HepG2 (cell line): Measurements from ENCODE around the gene PRCD. TPM values are rescaled to one million over a fixed set of nuclear protein-coding genes. Genes with fewer than 3 reads are reported as not detected.
"Not testable (repeated sequence)": the region's sequence is repeated elsewhere in the genome, so short reads cannot be mapped to it uniquely, and the experiment has no call there.

ENCODE experiments used
- ATAC-seq: fragments of 200-7000 bp; cut with Tn5 transposase; 3 replicates; pipeline ENCODE4 v1.9.1; 2020; ENCODE audit warnings: mild to moderate bottlenecking, moderate library complexity
- BruUV-seq: library from RNA; stranded (reverse); fragments of 400-500 nt; replicated peaks from 2 replicates; lab custom pipeline; 2021; lab: Mats Ljungman, UMichigan
- CTCF ChIA-PET: fragments of 300-600 bp; formaldehyde crosslinking; extraction: SDS; loops from one replicate; lab custom pipeline; 2021; ENCODE audit warnings: low total read pairs, inconsistent platforms, low intra/inter-chr PET ratio; lab: Yijun Ruan, JAX
- POLR2A ChIA-PET: fragments of 350-600 bp; sonication (Branson Sonifier 250); formaldehyde crosslinking; loops from one replicate; lab custom pipeline; 2020; ENCODE audit warnings: antibody characterized with exemption, inconsistent platforms; lab: Yijun Ruan, JAX
- DNase-seq: peaks from one replicate; pipeline ENCODE4 v3.0.0-alpha.2; 2015; ENCODE audit warnings: low spot score
- FAIRE-seq: peaks from 3 replicates; lab custom pipeline; 2011; peaks lifted over from hg19 to GRCh38; lab: Jason Lieb, UNC
- H2AFZ ChIP-seq: one replicate; pipeline ENCODE4 v1.6.1; 2011; ENCODE audit warnings: low read length, inconsistent platforms
- H3K27ac ChIP-seq: fragments of 300-600 bp; 3 replicates; pipeline ENCODE4 v1.8.0; 2011; ENCODE audit warnings: mixed run types, mild to moderate bottlenecking, mixed read lengths, low read length, inconsistent platforms; ENCODE audit not compliant: insufficient read depth; ENCODE audit errors: extremely low read length
- H3K27me3 ChIP-seq, 2 experiments: fragments of 200-600 bp in 1 of 2; 2 replicates in 1 of 2; 3 replicates in 1 of 2; pipeline versions ENCODE4 v1.6.0 to v1.8.0; 2011; ENCODE audit warnings: low read length in 2 of 2, mild to moderate bottlenecking in 2 of 2, moderate library complexity in 2 of 2, inconsistent platforms in 1 of 2; ENCODE audit not compliant: insufficient read depth in 2 of 2, control insufficient read depth in 1 of 2
- H3K36me3 ChIP-seq, 2 experiments: fragments of 200-600 bp in 1 of 2; replicated peaks in 1 of 2; 2 replicates in 1 of 2; 3 replicates in 1 of 2; pipeline versions ENCODE4 v1.5.1 to v1.8.0; 2011; ENCODE audit warnings: low read length in 2 of 2, inconsistent platforms in 1 of 2; ENCODE audit not compliant: insufficient read depth in 2 of 2, control insufficient read depth in 1 of 2
- H3K4me1 ChIP-seq: 2 replicates; pipeline ENCODE4 v1.5.1; 2012; ENCODE audit warnings: low read length, inconsistent platforms; ENCODE audit not compliant: insufficient read depth
- H3K4me2 ChIP-seq: 2 replicates; pipeline ENCODE4 v1.6.0; 2011; ENCODE audit warnings: low read depth, low read length, inconsistent platforms
- H3K4me3 ChIP-seq, 3 experiments: fragments of 200-600 bp in 1 of 3; sonication (generic), shearing (Covaris generic) in 1 of 3; replicated peaks in 1 of 3; 2 replicates each; pipeline ENCODE4 v1.5.1; 2011 to 2016; ENCODE audit warnings: low read length in 3 of 3, inconsistent platforms in 2 of 3, low read depth in 2 of 3, mild to moderate bottlenecking in 2 of 3, control low read depth in 1 of 3, mixed read lengths in 1 of 3; ENCODE audit not compliant: insufficient read depth in 1 of 3
- H3K79me2 ChIP-seq: one replicate; pipeline ENCODE4 v1.6.1; 2011; ENCODE audit warnings: low read length, inconsistent platforms; ENCODE audit not compliant: insufficient read depth
- H3K9ac ChIP-seq: 2 replicates; pipeline ENCODE4 v1.6.0; 2011; ENCODE audit warnings: mild to moderate bottlenecking, low read depth, low read length, inconsistent platforms; ENCODE audit not compliant: insufficient read depth
- H3K9me3 ChIP-seq: 2 replicates; pipeline ENCODE4 v1.5.1; 2012; ENCODE audit warnings: mild to moderate bottlenecking, low read length
- H4K20me1 ChIP-seq: 2 replicates; pipeline ENCODE4 v1.6.0; 2011; ENCODE audit warnings: inconsistent platforms, mild to moderate bottlenecking, low read length, moderate library complexity; ENCODE audit not compliant: insufficient read depth
- ARID2 ChIP-seq: sonication (generic); formaldehyde crosslinking; IDR thresholded peaks from 2 replicates; pipeline ENCODE4 v1.8.1; 2022; ENCODE audit warnings: mild to moderate bottlenecking, missing genetic modification reagents, borderline replicate concordance
- POLR2G ChIP-seq: fragments of 200-400 bp; formaldehyde crosslinking; IDR thresholded peaks from 2 replicates; pipeline ENCODE4 v1.6.1; 2018; ENCODE audit warnings: mild to moderate bottlenecking, low read depth, low read length, moderate library complexity
- TEAD3 ChIP-seq: optimal IDR thresholded peaks from 2 replicates; pipeline ENCODE3; 2016; ENCODE audit warnings: borderline replicate concordance
- ZBED4 ChIP-seq: sonication (generic); formaldehyde crosslinking; IDR thresholded peaks from 2 replicates; pipeline ENCODE4 v1.4.0; 2020; ENCODE audit warnings: missing genetic modification reagents, borderline replicate concordance
- ZSCAN5A ChIP-seq: sonication (generic); formaldehyde crosslinking; IDR thresholded peaks from 2 replicates; pipeline ENCODE4 v1.8.0; 2022; ENCODE audit warnings: mild to moderate bottlenecking, missing genetic modification reagents, borderline replicate concordance
- WGBS: methylation state at CpG from one replicate; pipeline ENCODE4 v1.1.6; 2017; ENCODE audit warnings: low lambda C conversion rate; 5-methylcytosine and 5-hydroxymethylcytosine counted together
- in situ Hi-C: cut with HindIII; loops from 2 replicates; pipeline ENCODE4 v1.10.0; 2017; ENCODE audit warnings: low pct_unique_long_range_greater_than_20kb; ENCODE audit not compliant: extremely low pct_ligation_motif_present
- intact Hi-C: fragments of 100-400 bp; cut with micrococcal nuclease; formaldehyde crosslinking; loops from one replicate; pipeline ENCODE4 v1.10.0; 2022; ENCODE audit not compliant: unreplicated experiment
- polyA plus RNA-seq, 8 experiments: library from polyadenylated mRNA; depleted of rRNA in 3 of 8; stranded (reverse) in 7 of 8; unstranded in 1 of 8; fragments of >200 nt; fragmentation: Illumina TruSeq in 4 of 8; extraction: Trizol in 4 of 8; gene quantifications; 2 replicates each; pipeline versions ENCODE4 v1.2.1 to v1.2.3, GENCODE V29; 2011 to 2016; ENCODE audit warnings: low read depth in 4 of 8, missing spikeins in 1 of 8, mixed read lengths in 1 of 8; ENCODE audit not compliant: insufficient read depth in 1 of 8
- total RNA-seq, 5 experiments: library from RNA; depleted of rRNA; stranded (reverse); fragments of >200 nt; fragmentation: Illumina TruSeq; extraction: Trizol; gene quantifications; 2 replicates each; pipeline ENCODE4 v1.2.3, GENCODE V29; 2016; ENCODE audit warnings: low read depth in 1 of 5

The PRCD gene
- total and polyA plus RNA-seq, 2 of the 13 experiments (the other 11 are each of a cell fraction or from before 2014, with no cell fraction given): 0.51 TPM; not detected in 1

GRCh38 chr17:76558198-76559095 lies 18.6 kb downstream of the PRCD start (continued):
- no peak for TF ChIP-seq POLR2G
- no peak for TF ChIP-seq TEAD3

- not testable (repeated sequence) for H3K9me3 ChIP-seq, H3K27ac ChIP-seq, DNase-seq, BruUV-seq, ATAC-seq, H2AFZ ChIP-seq, H3K27me3 ChIP-seq, FAIRE-seq
- Histone ChIP-seq H3K9ac (peak overlapping the region; percentile 98), H4K20me1 (peaks cover 47% of the 10 kb centered on the region), H3K36me3 (peaks cover 10 to 34% of the 10 kb centered on the region in 2 experiments), H3K4me3 (peak overlapping the region; percentile 79 to 89 (median 86); a peak in 5 of 6 replicates), H3K79me2 (peaks cover 55% of the 10 kb centered on the region), H3K4me1 (peaks cover 52% of the 10 kb centered on the region), H3K4me2 (peak overlapping the region; percentile 82)
- 73% methylated on average over 7 of the region's 7 CpGs for WGBS
- intact Hi-C loops (loop anchor here (5.0 to 10.0 kb wide), 2 partner anchors 53 to 145 kb away; no protein-coding TSS in a partner anchor), in situ Hi-C loops (loop anchor here (5.0 kb wide), 1 partner anchor 37 kb away; no protein-coding TSS in a partner anchor)
- ChIA-PET POLR2A (interaction anchor here (0.6 to 6.5 kb wide), 8 partner anchors 8 to 143 kb away, joined by 3 to 129 read pairs (median 8); partner anchors contain the start of gene ST6GALNAC2), CTCF (interaction anchor here (1.5 to 2.3 kb wide), 2 partner anchors 27 to 122 kb away, joined by 3 to 8 read pairs; no protein-coding TSS in a partner anchor)
- 0 out of 2 replicates have a peak, but pooled peaks have one; percentile 8 for TF ChIP-seq ZBED4 (CRISPR knock-in tag)
- TF ChIP-seq ZSCAN5A (CRISPR knock-in tag): 0 out of 2 replicates have a peak, but pooled peaks have one; percentile 32
- 0 out of 2 replicates have a peak, but pooled peaks have one; percentile 14 for TF ChIP-seq ARID2 (CRISPR knock-in tag)
These were observed 19.6 kb downstream of the PRCD start for GRCh38 chr17:76559460-76559859.
